A549 (cell line): ENCODE results near the gene PLD2.

ENCODE experiments used
- CEBPB ChIP-seq, 2 experiments: fragments of >200 bp in 1 of 2; sonication (Bioruptor Twin) in 1 of 2; formaldehyde crosslinking in 1 of 2; IDR thresholded peaks; 2 replicates each; pipeline ENCODE4 v1.6.1; 2012 to 2016
- HOXA7 ChIP-seq: fragments of 250-450 bp; sonication (Bioruptor Pico); IDR thresholded peaks from 2 replicates; pipeline ENCODE4 v1.5.0; 2020; ENCODE audit warnings: mild to moderate bottlenecking, moderate library complexity
- HOXB5 ChIP-seq: fragments of 250-450 bp; sonication (Bioruptor Pico); IDR thresholded peaks from 2 replicates; pipeline ENCODE4 v1.5.0; 2020; ENCODE audit warnings: mild to moderate bottlenecking, moderate library complexity
- JUN ChIP-seq, 2 experiments: fragments of >200 bp; sonication (Bioruptor Twin); formaldehyde crosslinking; IDR thresholded peaks; 2 replicates in 1 of 2; 3 replicates in 1 of 2; pipeline ENCODE4 v1.6.1; 2016 to 2017
- KDM1A ChIP-seq: fragments of 200-600 bp; sonication (generic); IDR thresholded peaks from 2 replicates; pipeline ENCODE4 v1.6.1; 2016; ENCODE audit warnings: low read depth, mild to moderate bottlenecking
- MAFK ChIP-seq: fragments of 450-650 bp; IDR thresholded peaks from 2 replicates; pipeline ENCODE4 v1.6.1; 2014; ENCODE audit not compliant: partially characterized antibody
- MYC ChIP-seq: IDR thresholded peaks from 2 replicates; pipeline ENCODE4 v1.6.1; 2012; ENCODE audit warnings: mild to moderate bottlenecking, inconsistent platforms, low read length, improper control_type of control experiment, borderline replicate concordance
- NFE2L2 ChIP-seq: fragments of 150-350 bp; conservative IDR thresholded peaks from 2 replicates; pipeline ENCODE4 v1.6.1; 2014; ENCODE audit warnings: low read length
- POLR2A ChIP-seq: IDR thresholded peaks from 2 replicates; pipeline ENCODE4 v1.6.1; 2012; ENCODE audit warnings: mild to moderate bottlenecking, low read length
- TP53 ChIP-seq: fragments of 250-450 bp; sonication (Bioruptor Pico); IDR thresholded peaks from 2 replicates; pipeline ENCODE4 v1.5.0; 2021; ENCODE audit warnings: mild to moderate bottlenecking, moderate library complexity
- TF ChIP-seq, protein P1 (sequence below): fragments of >200 bp; sonication (Bioruptor Twin); formaldehyde crosslinking; IDR thresholded peaks from 3 replicates; pipeline ENCODE4 v1.5.1; 2016

DNA sequence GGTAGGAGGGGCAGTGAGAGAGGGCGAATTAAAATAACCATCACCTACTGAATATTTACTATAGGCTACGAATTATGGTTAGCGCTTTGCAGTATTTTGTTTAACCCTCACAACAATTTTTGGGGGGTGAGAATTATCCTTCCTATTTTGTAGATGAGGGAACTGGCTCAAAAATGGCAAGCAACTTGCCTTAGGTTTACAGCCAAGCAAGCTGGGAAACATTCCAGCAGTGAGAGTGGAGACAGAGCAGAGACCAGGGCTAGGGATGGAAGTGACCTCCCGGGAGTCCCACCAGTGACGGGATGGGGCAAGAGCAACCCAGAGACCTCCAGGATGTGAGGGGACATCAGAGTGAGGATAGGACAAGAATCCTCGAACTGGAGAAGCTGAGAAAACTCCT, 20.4 kb upstream of the PLD2 start:
- no peak for TF ChIP-seq TP53 (CRISPR knock-in tag)
- TF ChIP-seq, protein P1, sequence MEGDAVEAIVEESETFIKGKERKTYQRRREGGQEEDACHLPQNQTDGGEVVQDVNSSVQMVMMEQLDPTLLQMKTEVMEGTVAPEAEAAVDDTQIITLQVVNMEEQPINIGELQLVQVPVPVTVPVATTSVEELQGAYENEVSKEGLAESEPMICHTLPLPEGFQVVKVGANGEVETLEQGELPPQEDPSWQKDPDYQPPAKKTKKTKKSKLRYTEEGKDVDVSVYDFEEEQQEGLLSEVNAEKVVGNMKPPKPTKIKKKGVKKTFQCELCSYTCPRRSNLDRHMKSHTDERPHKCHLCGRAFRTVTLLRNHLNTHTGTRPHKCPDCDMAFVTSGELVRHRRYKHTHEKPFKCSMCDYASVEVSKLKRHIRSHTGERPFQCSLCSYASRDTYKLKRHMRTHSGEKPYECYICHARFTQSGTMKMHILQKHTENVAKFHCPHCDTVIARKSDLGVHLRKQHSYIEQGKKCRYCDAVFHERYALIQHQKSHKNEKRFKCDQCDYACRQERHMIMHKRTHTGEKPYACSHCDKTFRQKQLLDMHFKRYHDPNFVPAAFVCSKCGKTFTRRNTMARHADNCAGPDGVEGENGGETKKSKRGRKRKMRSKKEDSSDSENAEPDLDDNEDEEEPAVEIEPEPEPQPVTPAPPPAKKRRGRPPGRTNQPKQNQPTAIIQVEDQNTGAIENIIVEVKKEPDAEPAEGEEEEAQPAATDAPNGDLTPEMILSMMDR: no peak
- TF ChIP-seq POLR2A: no peak
- TF ChIP-seq HOXB5 (CRISPR knock-in tag): no peak
- TF ChIP-seq KDM1A: no peak
- TF ChIP-seq CEBPB (IDR thresholded peaks at IDR 0.05): no peak
- no peak for TF ChIP-seq MYC
- TF ChIP-seq HOXA7 (CRISPR knock-in tag): no peak
- no peak for TF ChIP-seq MAFK
- no peak for TF ChIP-seq JUN (IDR thresholded peaks at IDR 0.05)
- no peak for TF ChIP-seq NFE2L2
